ENCODE data around the gene BRCA1.

Gene BRCA1

GRCh38 chr17:42999003-42999525, 126.1 kb downstream of the BRCA1 start:
- DNase-seq: no peak

GRCh38 chr17:42997984-42998938, 126.9 kb downstream of the BRCA1 start, which contains the start of gene RPL27:
TSS of gene RPL27 (plus strand) at chr17:42998419. CDS start at chr17:42998751, 332 bp downstream.
- peak; percentile 100 for DNase-seq

GRCh38 chr17:42997390-42997983, 127.7 kb downstream of the BRCA1 start:
- no peak for DNase-seq
